ENCODE measurements around the gene SLC44A4.
"Not testable (repeated sequence)": the region's sequence is repeated elsewhere in the genome, so short reads cannot be mapped to it uniquely, and the experiment has no call there.

SLC44A4 gene

DNA sequence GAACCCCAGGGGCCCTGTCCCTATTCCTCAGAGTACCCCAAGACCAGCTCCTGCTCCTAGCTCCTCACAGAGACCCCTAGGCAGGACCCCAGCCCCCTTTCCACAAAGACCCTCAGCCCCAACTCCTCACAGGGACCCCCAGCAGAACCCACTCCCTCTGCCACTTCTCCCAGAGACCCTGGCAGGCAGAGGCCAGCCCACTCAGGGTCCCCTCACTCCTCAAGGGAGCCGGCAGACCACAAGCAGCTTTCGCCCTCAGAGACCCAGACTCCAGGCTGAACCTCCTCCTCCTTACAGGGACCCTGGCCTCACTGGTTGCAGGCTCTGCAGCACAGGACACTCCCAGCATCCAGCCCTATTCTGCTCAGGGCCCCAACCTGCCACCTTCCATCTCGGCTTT lies 575 bp downstream of the SLC44A4 start:
- no peak for DNase-seq

GRCh38 chr6:31877651-31878161 lies 1.1 kb downstream of the SLC44A4 start:
- DNase-seq: peak; percentile 46

DNA sequence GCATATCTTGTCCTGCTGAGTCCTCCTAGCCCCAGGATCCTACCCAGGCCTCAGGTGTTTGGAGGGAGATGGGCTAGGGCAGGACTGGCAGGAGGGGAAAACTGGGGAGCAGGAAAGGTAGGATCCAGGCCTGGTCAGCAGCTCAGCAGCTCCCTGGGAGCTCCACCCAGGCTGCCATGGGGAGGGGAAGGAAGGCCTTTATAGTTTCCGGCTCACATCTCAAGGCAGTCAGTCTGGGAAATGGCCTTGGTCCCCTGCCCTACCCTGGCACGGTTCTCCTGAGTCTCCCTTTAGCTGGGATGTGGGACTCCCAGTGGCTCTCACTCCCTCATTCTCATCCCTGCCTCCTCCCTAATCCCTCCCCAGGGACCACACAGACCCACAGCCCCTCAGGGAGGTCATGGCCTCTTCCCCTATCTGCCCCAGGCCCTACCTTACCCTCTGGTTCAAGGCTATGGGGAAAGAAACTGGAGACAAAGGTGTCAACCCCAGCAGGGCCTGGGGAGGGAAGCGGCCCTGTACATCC lies 1.6 kb downstream of the SLC44A4 start:
- no peak for DNase-seq

GRCh38 chr6:31876357-31876756 lies 2.4 kb downstream of the SLC44A4 start:
- DNase-seq: no peak

GRCh38 chr6:31875877-31876276 lies 2.9 kb downstream of the SLC44A4 start:
- no peak for DNase-seq

DNA sequence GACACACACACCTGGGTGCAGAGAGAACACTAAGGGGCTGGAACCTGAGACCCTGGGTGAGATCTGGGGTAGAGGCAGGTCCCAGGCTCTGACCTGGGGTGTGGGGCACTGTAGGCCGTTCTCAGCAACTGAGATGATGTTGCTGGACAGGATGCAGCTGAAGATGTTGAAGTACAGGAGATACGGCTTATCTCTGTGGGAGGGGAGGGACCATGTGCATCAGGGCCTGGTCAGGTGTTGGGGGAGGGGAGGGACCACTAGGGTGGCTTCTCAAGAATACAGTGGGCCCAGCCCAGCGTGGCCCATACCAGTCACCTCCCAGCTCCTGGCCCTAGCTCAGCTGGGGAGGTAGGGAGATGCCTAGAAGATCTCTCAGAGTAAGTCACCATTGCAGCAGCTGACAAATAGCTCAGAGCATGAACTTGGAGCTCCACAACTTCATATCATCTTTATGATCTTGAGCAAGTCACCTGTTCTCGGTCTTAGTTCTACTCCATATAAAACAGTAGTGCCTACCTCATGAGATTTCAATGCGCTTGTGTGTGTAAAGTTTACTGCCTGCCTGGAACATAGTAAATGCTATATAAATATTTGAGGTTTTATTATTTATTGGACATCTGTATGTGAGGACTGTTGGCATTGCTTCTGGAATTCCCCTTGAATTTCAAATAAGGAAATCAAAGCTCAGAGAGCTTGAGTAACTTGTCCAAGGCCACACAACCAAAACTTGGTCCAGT lies 3.8 kb downstream of the SLC44A4 start:
- no peak for DNase-seq

- DNase-seq: no peak
Measured at GRCh38 chr6:31874084-31874670, 4.6 kb downstream of the SLC44A4 start.

GRCh38 chr6:31871046-31871659 lies 7.6 kb downstream of the SLC44A4 start:
- no peak for DNase-seq

DNA sequence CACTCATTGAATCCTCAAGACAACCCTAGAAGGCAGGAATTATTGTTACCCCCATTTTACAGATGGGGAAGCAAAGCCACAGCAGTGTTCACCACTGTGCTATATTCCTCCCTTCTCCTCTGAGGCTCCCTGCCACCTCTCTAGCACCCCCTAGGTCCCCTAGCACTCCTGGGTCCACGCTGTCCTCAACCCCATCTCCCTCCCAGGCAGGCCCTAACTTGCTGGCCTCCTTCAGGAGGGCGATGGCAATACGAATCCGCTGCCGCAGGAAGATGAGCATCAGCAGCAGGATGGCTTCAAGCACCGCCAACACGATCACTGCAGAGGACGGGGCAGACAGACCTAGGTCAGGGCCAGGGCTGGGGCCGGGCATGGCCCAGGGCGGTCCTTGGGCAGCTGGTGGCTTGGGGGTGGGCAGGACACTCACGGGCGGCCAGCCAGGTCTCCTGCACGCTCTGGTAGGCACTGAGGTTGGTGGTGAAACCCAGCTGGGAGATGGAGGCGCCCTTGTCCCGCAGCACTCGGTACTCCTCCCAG lies 8.3 kb downstream of the SLC44A4 start:
- DNase-seq: no peak

DNA sequence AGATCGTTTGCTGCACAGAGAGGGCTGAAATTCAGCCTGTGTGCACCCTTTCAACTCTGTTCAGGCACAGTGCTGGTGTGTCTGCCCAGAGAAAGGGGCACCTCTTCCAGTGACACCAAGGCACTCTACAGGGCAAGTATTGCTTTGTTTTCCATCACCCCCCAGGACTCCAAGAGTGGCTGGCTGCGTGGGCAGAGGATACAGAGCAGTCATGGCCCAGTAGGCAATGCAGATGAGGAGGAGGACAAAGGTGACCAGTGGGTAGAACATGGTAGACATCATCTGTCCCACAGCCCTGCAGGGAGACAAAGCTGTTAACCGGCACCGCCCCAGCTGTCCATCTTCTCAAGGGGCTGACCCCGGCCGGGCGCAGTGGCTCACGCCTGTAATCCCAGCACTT lies 9.5 kb downstream of the SLC44A4 start:
- no peak for DNase-seq

DNA sequence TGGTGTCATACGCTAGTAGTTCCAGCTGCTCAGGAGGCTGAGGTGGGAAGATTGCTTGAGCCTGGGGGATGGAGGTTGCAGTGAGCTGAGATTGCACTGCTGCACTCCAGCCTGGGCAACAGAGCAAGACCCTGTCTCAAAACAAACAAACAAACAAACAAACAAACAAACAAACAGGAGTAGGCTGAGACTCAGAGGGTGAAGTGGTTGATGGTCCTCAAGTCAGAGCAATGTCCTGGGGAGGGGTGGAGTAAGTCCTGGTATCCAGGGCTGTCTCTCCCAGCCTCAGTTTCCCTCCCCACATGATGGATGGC lies 10.2 kb downstream of the SLC44A4 start:
- DNase-seq: not testable (repeated sequence)

DNA sequence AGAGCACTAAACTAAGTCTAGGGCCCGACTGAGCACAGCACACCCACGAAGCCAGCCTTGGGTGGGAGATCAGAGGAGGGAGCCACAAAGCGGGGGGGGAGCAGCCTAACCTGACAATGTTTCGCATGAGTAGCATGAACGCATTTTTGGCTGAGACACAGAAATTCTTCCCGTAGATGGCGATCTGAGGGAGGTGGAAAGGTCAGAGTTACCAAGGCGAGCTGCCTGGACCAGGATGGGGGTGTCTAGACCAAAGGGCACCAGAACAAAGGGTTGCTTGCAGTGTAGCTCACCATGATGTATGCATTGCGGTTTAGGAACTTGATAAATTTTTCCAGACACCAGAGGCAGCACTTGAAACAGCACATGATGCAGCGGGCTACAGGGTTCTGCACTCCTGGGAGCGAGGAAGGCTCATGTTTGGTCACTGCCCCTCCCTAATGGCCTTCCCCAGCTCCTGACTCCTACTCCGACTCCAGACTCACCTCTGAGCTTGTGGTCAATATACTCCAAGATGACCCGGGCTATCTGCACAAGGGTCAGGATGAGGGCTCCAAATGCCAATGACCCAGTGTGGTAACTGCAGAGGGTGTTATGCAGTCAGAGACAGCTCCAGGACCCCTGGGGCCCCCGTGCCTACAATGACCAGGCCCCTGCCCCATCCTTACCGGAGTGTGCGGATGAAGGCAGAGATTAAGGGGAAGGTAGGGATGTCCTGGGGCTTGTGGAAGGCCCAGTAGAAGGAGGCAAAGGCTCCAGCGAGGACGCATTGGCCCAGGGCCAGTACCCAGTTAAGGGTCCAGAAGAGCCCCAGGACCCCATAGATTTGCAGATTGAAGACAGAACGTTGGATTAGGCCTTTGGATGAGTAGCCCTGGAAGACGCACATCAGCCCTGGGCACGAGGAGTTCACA lies 13.3 kb downstream of the SLC44A4 start:
- no peak for DNase-seq

- DNase-seq: no peak
Measured at GRCh38 chr6:31864818-31865204, 14.0 kb downstream of the SLC44A4 start.

- DNase-seq: not testable (repeated sequence)
Measured at GRCh38 chr6:31864123-31864562, 14.7 kb downstream of the SLC44A4 start.

- peak; percentile 100 for DNase-seq
Measured at GRCh38 chr6:31862344-31863235, 16.2 kb downstream of the SLC44A4 start, which contains the start of gene NEU1. NEU1 (minus strand) TSS chr6:31862821; CDS start chr6:31862776, 45 bp downstream.

DNA sequence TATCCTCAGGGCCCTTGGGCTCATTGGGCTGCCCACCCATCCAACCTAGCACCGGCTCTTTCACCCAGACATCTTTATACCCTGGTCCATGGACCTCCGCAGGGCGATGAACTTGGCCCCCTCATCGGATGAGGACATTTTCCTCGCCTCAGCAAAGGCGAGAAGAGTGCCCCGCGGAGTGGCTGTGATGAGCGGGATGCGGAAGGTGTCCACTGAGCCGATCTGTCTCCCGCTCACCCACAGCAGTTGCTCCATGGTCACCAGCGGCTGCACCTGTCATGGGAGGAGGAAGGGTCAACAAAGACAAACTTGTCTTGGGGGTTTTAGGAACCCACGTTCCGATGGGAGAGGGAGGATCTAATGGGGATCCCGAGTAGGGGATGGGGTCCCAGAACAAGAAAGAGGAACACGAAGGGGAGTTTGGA lies 16.9 kb downstream of the SLC44A4 start:
- no peak for DNase-seq

- DNase-seq: no peak
Measured at GRCh38 chr6:31861150-31861549, 17.6 kb downstream of the SLC44A4 start.

- no peak for DNase-seq
Measured at GRCh38 chr6:31860349-31860748, 18.4 kb downstream of the SLC44A4 start.

- no peak for DNase-seq
Measured at GRCh38 chr6:31859923-31860322, 18.9 kb downstream of the SLC44A4 start.

DNA sequence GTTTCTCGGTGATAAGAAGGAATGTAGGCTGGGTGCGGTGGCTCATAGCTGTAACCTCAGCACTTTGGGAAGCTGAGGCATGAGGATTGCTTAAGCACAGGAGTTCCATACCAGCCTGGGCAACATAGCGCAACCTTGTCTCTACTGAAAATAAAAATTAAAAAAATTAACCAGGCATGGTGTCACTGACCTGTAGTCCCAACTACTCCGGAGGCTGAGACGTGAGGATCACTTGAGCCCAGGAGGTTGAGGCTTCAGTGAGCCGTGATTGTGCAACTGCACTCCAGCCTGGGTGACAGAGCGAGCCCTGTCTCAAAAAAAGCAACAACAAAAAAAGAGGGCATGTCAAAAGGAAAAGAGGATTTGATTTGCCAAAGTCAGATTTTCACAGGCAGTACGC lies 20.1 kb downstream of the SLC44A4 start:
- no peak for DNase-seq

GRCh38 chr6:31857774-31858173 lies 21.0 kb downstream of the SLC44A4 start:
- not testable (repeated sequence) for DNase-seq
